ENCODE measurements around the gene PPDPF. TPM values are rescaled to one million over a fixed set of nuclear protein-coding genes. Genes with fewer than 3 reads are reported as not detected.

Gene PPDPF
- polyA plus RNA-seq, 1 donor from 2014 or later: 95.1 TPM

DNA sequence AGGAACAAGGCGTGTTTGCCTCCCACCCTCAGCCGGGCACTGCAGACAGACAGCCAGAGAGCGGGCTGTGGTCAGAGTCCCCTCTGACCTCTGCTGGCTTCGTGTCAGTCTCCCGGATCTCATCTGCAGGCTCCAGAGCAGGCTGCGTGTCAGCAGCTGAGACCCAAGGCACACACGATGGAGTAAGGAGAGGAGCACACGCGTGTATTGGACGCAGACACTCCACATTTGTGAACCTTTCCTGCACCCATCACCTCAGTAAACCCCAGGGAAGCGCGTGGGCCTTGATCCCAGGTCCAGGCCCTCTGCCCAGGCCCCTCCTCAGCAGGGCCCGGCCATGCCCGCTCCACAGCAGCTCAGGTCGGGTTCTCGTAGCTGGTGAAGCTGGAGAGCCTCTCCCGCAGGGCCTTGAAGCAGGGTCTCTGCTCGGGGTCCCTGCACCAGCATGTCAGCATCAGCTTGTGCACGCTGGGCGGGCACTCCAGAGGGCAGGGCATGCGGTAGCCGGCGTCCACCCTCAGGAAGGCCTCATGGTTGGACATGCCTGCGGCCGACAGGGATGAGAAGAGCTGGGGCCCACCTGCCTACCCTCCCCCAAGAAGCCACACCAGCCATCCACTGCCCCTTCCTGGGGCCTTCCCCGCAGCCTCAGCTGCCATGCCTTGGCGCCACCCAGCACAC lies 8.8 kb downstream of the PPDPF start:
- Histone ChIP-seq H2AFZ (ENCODE audit: low read depth, low read length) (no peak overlapping the region), H3K4me2 (ENCODE audit: low read length) (no peak overlapping the region), H3K9ac (ENCODE audit: low read length) (no peak overlapping the region), H3K4me3 (ENCODE audit: low read length) (no peak overlapping the region), H3K9me2 (ENCODE audit: insufficient read depth, low read length) (no peaks in the 10 kb centered on the region), H3K9me3 (ENCODE audit: low read length) (no peaks in the 10 kb centered on the region), H3K79me2 (replicated peaks; ENCODE audit: insufficient read depth, low read length) (no peaks in the 10 kb centered on the region), H3F3A (ENCODE audit: insufficient read depth, low read length, poor library complexity, severe bottlenecking) (no peaks in the 10 kb centered on the region), H3K36me3 (ENCODE audit: insufficient read depth, low read length) (no peaks in the 10 kb centered on the region), H3K27me3 (ENCODE audit: insufficient read depth, low read depth, low read length) (no peaks in the 10 kb centered on the region), H3K27ac (ENCODE audit: low read length) (no peak overlapping the region), H4K20me1 (ENCODE audit: insufficient read depth) (no peaks in the 10 kb centered on the region)
- TF ChIP-seq, protein P1, sequence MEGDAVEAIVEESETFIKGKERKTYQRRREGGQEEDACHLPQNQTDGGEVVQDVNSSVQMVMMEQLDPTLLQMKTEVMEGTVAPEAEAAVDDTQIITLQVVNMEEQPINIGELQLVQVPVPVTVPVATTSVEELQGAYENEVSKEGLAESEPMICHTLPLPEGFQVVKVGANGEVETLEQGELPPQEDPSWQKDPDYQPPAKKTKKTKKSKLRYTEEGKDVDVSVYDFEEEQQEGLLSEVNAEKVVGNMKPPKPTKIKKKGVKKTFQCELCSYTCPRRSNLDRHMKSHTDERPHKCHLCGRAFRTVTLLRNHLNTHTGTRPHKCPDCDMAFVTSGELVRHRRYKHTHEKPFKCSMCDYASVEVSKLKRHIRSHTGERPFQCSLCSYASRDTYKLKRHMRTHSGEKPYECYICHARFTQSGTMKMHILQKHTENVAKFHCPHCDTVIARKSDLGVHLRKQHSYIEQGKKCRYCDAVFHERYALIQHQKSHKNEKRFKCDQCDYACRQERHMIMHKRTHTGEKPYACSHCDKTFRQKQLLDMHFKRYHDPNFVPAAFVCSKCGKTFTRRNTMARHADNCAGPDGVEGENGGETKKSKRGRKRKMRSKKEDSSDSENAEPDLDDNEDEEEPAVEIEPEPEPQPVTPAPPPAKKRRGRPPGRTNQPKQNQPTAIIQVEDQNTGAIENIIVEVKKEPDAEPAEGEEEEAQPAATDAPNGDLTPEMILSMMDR (IDR thresholded peaks at IDR 0.05; ENCODE audit: poor library complexity, severe bottlenecking): no peak
- peak; percentile 25 for TF ChIP-seq POLR2AphosphoS5 (IDR thresholded peaks at IDR 0.05)

DNA sequence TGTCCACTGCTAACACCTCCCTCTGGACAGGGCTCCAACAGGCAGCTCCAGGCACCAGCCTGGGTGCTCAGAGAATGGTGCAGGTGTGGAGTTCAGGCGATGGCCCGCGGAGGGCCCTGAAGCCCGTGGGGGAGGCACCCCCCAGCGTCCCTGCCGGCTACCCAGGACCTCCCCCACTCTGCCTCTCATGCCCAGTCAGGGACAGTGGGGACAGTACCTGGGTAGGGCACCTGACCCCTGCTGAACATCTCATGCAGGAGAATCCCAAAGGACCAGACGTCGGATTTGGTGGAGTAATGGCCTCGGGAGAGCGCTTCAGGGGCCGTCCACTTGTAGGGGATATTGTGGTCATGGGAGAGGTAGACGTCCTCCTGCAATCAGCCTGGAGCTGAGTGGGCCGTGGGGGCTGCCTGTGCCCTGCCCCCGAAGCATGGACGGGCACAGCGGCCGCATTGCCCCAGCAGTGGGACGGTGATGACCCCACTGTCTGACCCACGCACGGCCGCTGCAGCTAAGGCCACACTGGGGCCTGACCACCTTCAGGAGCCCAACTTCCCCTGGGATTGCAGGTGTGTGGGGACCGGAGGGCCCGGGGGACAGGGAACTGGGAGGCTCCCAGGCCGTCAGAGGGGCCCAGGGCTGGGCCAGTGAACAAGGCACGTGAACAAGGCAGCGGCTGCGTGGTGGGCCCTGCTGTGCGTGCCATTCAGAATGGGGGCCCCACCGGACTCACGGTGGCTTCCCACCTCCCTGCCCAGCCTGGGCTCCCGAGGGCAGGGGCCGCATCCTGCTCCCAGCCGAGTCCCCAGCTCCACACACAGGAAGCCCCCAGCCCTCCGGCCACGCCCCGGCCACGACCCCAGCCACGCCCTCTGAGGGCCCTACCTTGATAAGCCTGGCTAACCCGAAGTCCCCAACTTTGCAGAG lies 9.6 kb downstream of the PPDPF start:
- Histone ChIP-seq H3K4me2 (ENCODE audit: low read length) (no peak overlapping the region), H3K27me3 (ENCODE audit: insufficient read depth, low read depth, low read length) (no peaks in the 10 kb centered on the region), H3K9me3 (ENCODE audit: low read length) (no peaks in the 10 kb centered on the region), H2AFZ (ENCODE audit: low read depth, low read length) (no peak overlapping the region), H3K27ac (ENCODE audit: low read length) (no peak overlapping the region), H3K9me2 (ENCODE audit: insufficient read depth, low read length) (no peaks in the 10 kb centered on the region), H3K36me3 (ENCODE audit: insufficient read depth, low read length) (no peaks in the 10 kb centered on the region), H3F3A (ENCODE audit: insufficient read depth, low read length, poor library complexity, severe bottlenecking) (no peaks in the 10 kb centered on the region), H3K9ac (ENCODE audit: low read length) (no peak overlapping the region), H3K79me2 (replicated peaks; ENCODE audit: insufficient read depth, low read length) (no peaks in the 10 kb centered on the region), H4K20me1 (ENCODE audit: insufficient read depth) (no peaks in the 10 kb centered on the region), H3K4me3 (ENCODE audit: low read length) (no peak overlapping the region)
- no peak for TF ChIP-seq SMC3 (conservative IDR thresholded peaks at IDR 0.05; ENCODE audit: poor library complexity)
- no peak for TF ChIP-seq RAD21 (conservative IDR thresholded peaks at IDR 0.05)
- TF ChIP-seq EP300 (conservative IDR thresholded peaks at IDR 0.05; ENCODE audit: poor library complexity, severe bottlenecking): no peak
- TF ChIP-seq, protein P2, sequence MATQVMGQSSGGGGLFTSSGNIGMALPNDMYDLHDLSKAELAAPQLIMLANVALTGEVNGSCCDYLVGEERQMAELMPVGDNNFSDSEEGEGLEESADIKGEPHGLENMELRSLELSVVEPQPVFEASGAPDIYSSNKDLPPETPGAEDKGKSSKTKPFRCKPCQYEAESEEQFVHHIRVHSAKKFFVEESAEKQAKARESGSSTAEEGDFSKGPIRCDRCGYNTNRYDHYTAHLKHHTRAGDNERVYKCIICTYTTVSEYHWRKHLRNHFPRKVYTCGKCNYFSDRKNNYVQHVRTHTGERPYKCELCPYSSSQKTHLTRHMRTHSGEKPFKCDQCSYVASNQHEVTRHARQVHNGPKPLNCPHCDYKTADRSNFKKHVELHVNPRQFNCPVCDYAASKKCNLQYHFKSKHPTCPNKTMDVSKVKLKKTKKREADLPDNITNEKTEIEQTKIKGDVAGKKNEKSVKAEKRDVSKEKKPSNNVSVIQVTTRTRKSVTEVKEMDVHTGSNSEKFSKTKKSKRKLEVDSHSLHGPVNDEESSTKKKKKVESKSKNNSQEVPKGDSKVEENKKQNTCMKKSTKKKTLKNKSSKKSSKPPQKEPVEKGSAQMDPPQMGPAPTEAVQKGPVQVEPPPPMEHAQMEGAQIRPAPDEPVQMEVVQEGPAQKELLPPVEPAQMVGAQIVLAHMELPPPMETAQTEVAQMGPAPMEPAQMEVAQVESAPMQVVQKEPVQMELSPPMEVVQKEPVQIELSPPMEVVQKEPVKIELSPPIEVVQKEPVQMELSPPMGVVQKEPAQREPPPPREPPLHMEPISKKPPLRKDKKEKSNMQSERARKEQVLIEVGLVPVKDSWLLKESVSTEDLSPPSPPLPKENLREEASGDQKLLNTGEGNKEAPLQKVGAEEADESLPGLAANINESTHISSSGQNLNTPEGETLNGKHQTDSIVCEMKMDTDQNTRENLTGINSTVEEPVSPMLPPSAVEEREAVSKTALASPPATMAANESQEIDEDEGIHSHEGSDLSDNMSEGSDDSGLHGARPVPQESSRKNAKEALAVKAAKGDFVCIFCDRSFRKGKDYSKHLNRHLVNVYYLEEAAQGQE (IDR thresholded peaks at IDR 0.05; ENCODE audit: borderline replicate concordance): no peak
- no peak for TF ChIP-seq POLR2AphosphoS5 (IDR thresholded peaks at IDR 0.05)
- TF ChIP-seq EZH2 (IDR thresholded peaks at IDR 0.05; ENCODE audit: borderline replicate concordance, insufficient read depth, low read length, poor library complexity, severe bottlenecking): no peak
- TF ChIP-seq, protein P1 (IDR thresholded peaks at IDR 0.05; ENCODE audit: poor library complexity, severe bottlenecking): no peak
- TF ChIP-seq MXI1 (conservative IDR thresholded peaks at IDR 0.05; ENCODE audit: poor library complexity, severe bottlenecking): no peak
- TF ChIP-seq TAF1 (IDR thresholded peaks at IDR 0.05; ENCODE audit: low read depth): no peak
